Vagina (tissue), 2 donors: ENCODE measurements around the gene ARHGAP6.

Source experiments
- CTCF ChIP-seq, 3 experiments: fragments of 450-650 bp in 2 of 3; fragments of 200-600 bp in 1 of 3; sonication (generic) in 1 of 3; IDR thresholded peaks; one replicate each; pipeline ENCODE4 v1.5.1; 2017 to 2019; ENCODE audit warnings: antibody characterized with exemption in 3 of 3, mild to moderate bottlenecking in 2 of 3, moderate library complexity in 2 of 3
- POLR2A ChIP-seq, 2 donors: fragments of 450-650 bp; IDR thresholded peaks; one replicate each; pipeline ENCODE4 v1.6.1; 2017; ENCODE audit warnings: antibody characterized with exemption in 2 of 2, mild to moderate bottlenecking in 2 of 2, moderate library complexity in 2 of 2
- POLR2AphosphoS5 ChIP-seq, 2 donors: sonication (generic); formaldehyde crosslinking; IDR thresholded peaks; one replicate each; pipeline ENCODE4 v1.9.0; 2017; ENCODE audit warnings: antibody characterized with exemption in 2 of 2, mild to moderate bottlenecking in 2 of 2, low read depth in 1 of 2; ENCODE audit not compliant: insufficient read depth in 1 of 2

DNA sequence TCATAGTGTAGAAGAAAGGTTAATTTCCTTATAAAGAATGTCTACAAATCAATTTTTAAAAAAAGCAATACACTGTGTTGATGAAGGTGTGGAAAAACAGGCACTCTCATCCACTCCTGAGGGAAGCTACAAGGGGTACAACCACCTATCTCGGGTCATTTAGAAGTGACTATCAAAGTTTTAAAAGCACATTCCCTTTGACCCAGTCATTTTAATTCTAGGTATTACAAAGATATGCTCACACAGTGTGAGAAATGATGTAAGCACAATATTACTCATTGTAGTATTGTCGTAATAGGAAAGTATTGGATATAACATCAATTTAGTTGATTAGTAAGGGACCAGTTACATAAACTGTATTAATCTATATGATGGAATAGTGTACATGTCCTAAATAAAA, 562.0 kb downstream of the ARHGAP6 start:
- no peak for TF ChIP-seq CTCF (IDR thresholded peaks at IDR 0.05)
- TF ChIP-seq POLR2AphosphoS5 (IDR thresholded peaks at IDR 0.05; ENCODE audit: insufficient read depth in 1 of 2, low read depth in 1 of 2), result no peak
- TF ChIP-seq POLR2A (IDR thresholded peaks at IDR 0.05), result no peak
